Measurements from ENCODE around the gene SLC4A2.
"Not testable (repeated sequence)": the region's sequence is repeated elsewhere in the genome, so short reads cannot be mapped to it uniquely, and the experiment has no call there.

DNA sequence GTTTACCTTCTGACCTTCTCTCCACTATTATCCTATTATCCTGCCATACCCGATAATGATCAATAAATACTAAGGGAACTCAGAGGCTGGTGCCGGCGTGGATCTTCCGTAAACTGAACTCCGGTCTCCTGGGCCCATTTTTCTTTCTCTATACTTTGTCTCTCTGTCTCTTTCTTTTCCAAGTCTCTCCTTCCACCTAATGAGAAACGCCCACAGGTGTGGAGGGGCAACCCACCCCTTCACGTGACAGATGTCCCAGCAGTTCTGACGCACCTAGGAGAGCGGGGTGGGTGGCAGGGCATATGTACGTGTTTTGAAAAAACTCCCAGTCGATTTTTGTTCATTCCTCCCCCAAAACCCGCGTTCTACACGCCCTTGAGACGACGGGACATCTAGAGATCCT, 31.7 kb upstream of the SLC4A2 start:
- not testable (repeated sequence) for TF ChIP-seq POLR2A (IDR thresholded peaks at IDR 0.05; ENCODE audit: low read length); GATA1 (IDR thresholded peaks at IDR 0.05; ENCODE audit: low read depth, low read length)
